Activated CD4-positive, CD25-positive, alpha-beta regulatory T cell treated with anti-CD3 and anti-CD28 coated beads, Interleukin-2, amount 50 U/mL, for 24 hours (primary cell): Measurements from ENCODE around the gene UVRAG.
"Not testable (repeated sequence)": the region's sequence is repeated elsewhere in the genome, so short reads cannot be mapped to it uniquely, and the experiment has no call there.

ENCODE experiments used
- ATAC-seq, 2 donors: fragments of 150-1000 bp; cut with Tn5 transposase; one replicate each; pipeline ENCODE4 v1.10.0; 2021; ENCODE audit warnings: mild to moderate bottlenecking in 1 of 2, moderate library complexity in 1 of 2

The UVRAG gene

GRCh38 chr11:75850787-75851186 is 35.8 kb downstream of the UVRAG start:
- ATAC-seq: no peak

- ATAC-seq: no peak
Measured at GRCh38 chr11:75851203-75851602, 36.2 kb downstream of the UVRAG start.

- no peak for ATAC-seq
Measured at GRCh38 chr11:75852406-75853017, 37.5 kb downstream of the UVRAG start.

GRCh38 chr11:75853563-75853962 is 38.6 kb downstream of the UVRAG start:
- ATAC-seq: not testable (repeated sequence)

GRCh38 chr11:75853971-75854370 is 39.0 kb downstream of the UVRAG start:
- no peak for ATAC-seq

DNA sequence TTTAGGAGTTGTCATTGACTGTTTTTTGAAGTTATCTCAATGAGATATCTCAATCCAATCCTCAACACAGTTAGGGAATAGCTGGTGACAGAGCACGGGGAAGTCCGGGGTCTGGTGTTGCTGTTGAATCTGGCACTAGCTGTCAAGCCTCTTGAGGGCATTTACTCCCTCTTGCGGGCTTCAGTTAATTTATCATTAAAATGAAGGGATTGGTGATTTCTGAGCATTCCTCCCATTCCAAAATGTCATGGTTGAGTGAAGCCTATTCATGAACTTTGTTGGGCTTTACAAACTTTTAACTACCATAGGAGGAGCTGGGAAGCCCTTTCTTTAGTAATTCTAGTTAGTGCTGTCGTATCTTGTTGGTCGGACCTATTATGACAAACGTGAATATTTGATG is 40.2 kb downstream of the UVRAG start:
- no peak for ATAC-seq

DNA sequence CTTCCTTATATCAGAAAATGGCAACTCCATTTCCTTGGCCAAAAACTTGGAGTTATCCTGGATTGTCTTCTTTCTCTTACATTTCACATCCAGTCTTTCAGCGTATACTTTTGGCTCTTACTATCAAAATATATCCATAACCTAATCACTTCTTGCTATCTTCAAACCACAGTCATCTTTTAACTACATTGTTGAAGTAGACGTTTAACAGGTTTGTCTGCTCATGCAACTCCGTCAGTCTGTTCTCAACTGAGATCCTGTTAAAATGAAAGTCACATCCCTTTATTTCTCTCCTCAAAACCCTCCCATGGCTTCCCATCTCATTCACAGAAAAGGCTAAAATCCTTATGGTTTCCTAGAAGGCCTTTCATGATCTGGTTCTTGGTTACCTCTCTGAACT is 41.9 kb downstream of the UVRAG start:
- ATAC-seq: no peak

- no peak for ATAC-seq
Measured at GRCh38 chr11:75858042-75858441, 43.0 kb downstream of the UVRAG start.

GRCh38 chr11:75858613-75859012 is 43.6 kb downstream of the UVRAG start:
- no peak for ATAC-seq

DNA sequence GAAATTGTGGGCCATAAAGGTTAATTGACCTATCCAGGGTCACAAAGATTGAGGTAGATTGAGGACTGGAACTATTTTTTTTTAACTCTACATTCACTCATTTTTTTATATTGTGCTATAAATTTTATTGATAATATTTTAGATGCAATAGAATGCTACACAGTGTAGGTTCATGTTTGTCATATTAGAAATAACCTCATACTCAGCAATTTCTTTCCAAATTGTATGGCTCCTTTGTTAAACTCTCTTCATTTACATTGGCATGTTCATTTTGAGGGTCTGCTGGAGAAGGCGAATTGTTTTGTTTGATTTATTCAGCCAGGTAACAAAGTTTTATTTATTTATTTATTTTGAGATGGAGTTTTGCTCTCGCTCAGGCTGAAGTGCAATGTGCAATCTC is 44.6 kb downstream of the UVRAG start:
- ATAC-seq: no peak

GRCh38 chr11:75862437-75862836 is 47.4 kb downstream of the UVRAG start:
- ATAC-seq: no peak

DNA sequence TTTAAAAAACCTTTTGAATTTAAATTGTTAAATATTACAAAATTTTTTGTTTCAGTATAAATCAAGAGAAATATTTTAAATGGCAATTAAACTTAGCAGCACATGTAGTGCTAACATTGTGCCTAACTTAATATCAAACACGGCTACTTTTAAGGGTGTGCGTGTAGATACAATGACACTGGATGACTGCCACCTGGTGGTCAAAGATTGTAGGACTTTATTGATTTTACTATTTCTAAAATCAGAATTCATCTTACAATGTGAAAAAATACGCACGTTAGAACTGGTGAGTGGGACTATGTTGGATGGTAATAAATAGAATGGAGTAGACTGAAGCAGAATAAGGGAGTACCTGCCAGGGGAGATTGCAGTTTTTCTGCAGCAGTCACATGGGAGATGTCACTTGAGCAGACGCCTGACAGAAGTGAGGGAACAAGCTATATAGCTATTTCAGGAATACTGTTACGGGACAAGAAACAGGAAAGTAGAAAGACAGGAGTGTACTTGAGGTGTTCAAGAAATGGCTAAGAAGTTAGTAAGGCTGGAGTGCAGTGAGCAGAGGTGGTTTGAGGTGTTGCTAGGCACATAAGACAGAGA is 52.9 kb downstream of the UVRAG start:
- peak; percentile 44 to 45 for ATAC-seq

DNA sequence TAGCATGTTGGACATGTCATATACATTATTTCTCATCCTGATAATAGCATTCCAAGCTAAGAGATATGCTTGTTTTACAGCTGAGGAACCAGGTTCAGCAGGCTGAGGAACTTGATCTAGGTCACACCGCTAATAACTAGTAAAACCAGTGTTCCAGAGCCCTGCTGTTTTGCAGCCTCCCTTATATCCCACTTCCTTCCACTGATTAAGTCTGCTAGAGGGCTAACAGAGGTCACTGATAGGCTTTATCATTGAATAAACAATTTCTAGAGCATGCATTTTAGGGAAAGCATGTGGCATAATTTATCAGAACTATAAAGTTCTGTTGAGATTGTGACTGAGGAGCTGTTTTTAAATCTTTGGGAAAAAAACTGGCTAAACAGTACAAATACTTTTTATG is 54.0 kb downstream of the UVRAG start:
- no peak for ATAC-seq

- no peak for ATAC-seq
Measured at GRCh38 chr11:75869661-75870455, 54.8 kb downstream of the UVRAG start.

DNA sequence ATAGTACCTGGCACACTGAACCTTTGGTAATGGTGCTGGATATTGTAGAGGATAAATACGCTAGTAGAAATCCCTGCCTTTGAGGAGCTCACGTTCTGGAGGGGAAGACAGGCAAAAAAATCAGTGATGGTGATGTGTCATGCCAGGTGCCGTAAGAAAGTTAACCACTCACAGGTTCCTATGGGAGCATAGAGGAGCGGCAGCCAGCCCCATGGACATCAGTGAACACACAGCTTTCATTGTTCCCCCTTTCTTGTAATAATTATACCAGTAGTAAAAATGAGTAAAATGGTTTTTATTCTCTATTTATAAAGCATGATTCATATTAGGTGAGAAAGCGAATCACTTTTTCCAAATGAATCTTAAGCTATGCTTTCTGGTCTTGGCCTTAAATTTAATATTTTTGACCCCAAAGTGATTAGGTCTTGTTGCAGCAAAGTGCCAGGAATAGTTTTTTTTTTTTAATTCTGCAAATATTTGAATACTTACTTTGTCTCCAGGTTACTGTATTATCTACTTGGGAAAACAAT is 57.9 kb downstream of the UVRAG start:
- ATAC-seq: peak; percentile 67 to 84

DNA sequence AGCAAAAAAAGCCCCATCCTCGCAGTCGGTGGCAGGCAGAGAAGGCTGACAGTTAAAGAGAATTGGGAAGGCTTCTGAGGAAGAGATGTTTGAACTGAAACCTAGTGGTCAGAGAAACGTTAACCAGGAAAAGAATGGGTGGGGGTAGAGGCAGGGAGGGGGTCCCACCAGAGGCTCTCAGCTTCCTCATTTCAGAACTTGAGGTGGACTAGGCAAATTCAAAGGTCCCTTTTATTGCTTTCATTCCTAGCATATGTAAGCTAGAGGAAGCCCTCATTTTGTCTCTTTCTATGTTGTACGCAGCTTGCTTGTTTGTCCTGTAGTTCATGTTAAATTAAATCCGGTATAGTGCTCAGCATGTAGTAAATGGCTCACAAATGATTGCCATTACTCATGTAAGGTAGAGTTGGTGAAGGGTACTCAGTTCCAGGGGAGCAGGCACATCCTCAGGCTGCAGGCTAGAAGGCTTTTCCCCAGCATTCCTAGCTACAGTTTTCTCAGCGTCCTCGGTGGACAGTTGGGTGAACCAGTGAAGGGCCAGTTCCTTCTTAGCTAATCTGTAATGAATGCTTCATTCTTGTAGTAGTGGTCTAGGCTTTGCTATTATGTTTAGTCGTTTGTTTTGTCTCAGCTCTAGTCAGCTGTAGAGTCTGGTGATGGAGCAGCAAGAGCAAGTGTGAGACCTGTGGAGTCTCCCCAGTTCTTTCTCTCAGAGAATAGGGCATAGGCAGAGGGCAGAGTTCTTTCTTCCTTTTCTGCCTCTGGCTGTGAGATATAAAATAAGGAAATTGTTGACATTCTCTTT is 58.6 kb downstream of the UVRAG start:
- ATAC-seq: peak; percentile 51 to 61

GRCh38 chr11:75874684-75875341 is 59.8 kb downstream of the UVRAG start:
- ATAC-seq: no peak

GRCh38 chr11:75877327-75877726 is 62.3 kb downstream of the UVRAG start:
- ATAC-seq: not testable (repeated sequence)

DNA sequence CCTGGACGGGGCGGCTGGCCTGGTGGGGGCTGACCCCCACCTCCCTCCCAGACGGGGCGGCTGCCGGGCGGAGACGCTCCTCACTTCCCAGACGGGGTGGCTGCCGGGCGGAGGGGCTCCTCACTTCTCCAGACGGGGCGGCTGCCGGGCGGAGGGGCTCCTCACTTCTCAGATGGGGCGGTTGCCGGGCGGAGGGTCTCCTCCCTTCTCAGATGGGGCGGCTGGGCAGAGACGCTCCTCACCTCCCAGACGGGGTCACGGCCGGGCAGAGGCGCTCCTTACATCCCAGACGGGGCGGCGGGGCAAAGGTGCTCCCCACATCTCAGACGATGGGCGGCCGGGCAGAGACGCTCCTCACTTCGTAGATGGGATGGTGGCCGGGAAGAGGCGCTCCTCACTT is 62.9 kb downstream of the UVRAG start:
- not testable (repeated sequence) for ATAC-seq

- ATAC-seq: no peak
Measured at GRCh38 chr11:75878933-75879332, 63.9 kb downstream of the UVRAG start.

DNA sequence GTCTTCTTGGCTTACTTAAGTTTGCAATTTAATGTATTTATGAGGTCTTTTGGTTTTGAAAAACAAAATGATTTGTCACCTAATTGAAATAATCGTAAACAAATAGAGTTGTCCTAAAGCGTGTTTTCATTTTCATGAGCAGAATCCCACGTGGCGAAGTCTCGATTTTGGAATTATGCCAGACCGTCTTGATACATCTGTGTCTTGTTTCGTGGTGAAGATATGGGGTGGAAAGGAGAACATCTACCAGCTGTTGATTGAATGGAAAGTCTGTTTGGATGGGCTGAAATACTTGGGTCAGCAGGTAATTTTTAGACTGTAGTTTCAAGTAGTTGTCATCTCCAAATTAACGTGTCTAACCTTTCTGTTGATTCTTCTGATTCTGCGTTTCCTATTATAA is 64.7 kb downstream of the UVRAG start:
- ATAC-seq: no peak

- not testable (repeated sequence) for ATAC-seq
Measured at GRCh38 chr11:75880343-75880742, 65.3 kb downstream of the UVRAG start.
